Measurements from ENCODE around the gene LEMD2. TPM values are rescaled to one million over a fixed set of nuclear protein-coding genes. Genes with fewer than 3 reads are reported as not detected.
A peak's percentile ranks its signal among the peaks of the same experiment; 100 is the strongest.

Gene LEMD2
- total and polyA plus RNA-seq, 12 donors: 32.4 to 121 (median 60.0) TPM

GRCh38 chr6:33742092-33742491 is 46.8 kb downstream of the LEMD2 start:
- peaks cover 20% of the 10 kb centered on the region for H3K27me3 ChIP-seq
- WGBS, 4 donors: 30 to 62% (median 52%) methylated on average over 4 to 9 of the region's 9 CpGs
- H3K4me1 ChIP-seq (replicated peaks in 1 of 2): peaks cover 0 to 9% of the 10 kb centered on the region in 2 donors
- H3K36me3 ChIP-seq (replicated peaks in 1 of 2): no peaks in the 10 kb centered on the region
- DNase-seq: no peak
- H3K27ac ChIP-seq: no peak overlapping the region
- intact Hi-C loops (cut with DNase I): no loop called here
- no peak for TF ChIP-seq CTCF (IDR thresholded peaks at IDR 0.05)
- TF ChIP-seq POLR2A (IDR thresholded peaks at IDR 0.05): no peak
- no peaks in the 10 kb centered on the region for H3K9me3 ChIP-seq (replicated peaks in 1 of 3)
- H3K4me3 ChIP-seq: no peak overlapping the region

GRCh38 chr6:33740794-33741193 is 48.1 kb downstream of the LEMD2 start:
- no peak overlapping the region for H3K27ac ChIP-seq
- DNase-seq: no peak
- no peaks in the 10 kb centered on the region for H3K36me3 ChIP-seq (replicated peaks in 1 of 2)
- H3K9me3 ChIP-seq (replicated peaks in 1 of 3): no peaks in the 10 kb centered on the region
- peaks cover 20% of the 10 kb centered on the region for H3K27me3 ChIP-seq
- H3K4me3 ChIP-seq: no peak overlapping the region
- intact Hi-C loops (cut with DNase I): no loop called here
- H3K4me1 ChIP-seq (replicated peaks in 1 of 2): peaks cover 0 to 10% of the 10 kb centered on the region in 2 donors
- TF ChIP-seq CTCF (IDR thresholded peaks at IDR 0.05) (no peak), POLR2A (IDR thresholded peaks at IDR 0.05) (no peak)
- 72 to 88% (median 83%) methylated on average over 2 to 5 of the region's 5 CpGs for WGBS, 4 donors

GRCh38 chr6:33740204-33740608 is 48.7 kb downstream of the LEMD2 start:
- 71 to 80% (median 77%) methylated on average over 3 to 6 of the region's 6 CpGs for WGBS, 4 donors
- peak in 1 of 7 donors; percentile 61 for DNase-seq
- Histone ChIP-seq H3K4me1 (replicated peaks in 1 of 2) (peaks cover 0 to 10% of the 10 kb centered on the region in 2 donors), H3K9me3 (replicated peaks in 1 of 3) (no peaks in the 10 kb centered on the region), H3K4me3 (no peak overlapping the region), H3K27ac (no peak overlapping the region), H3K36me3 (replicated peaks in 1 of 2) (no peaks in the 10 kb centered on the region), H3K27me3 (peaks cover 20% of the 10 kb centered on the region)
- intact Hi-C loops (cut with DNase I): no loop called here
- TF ChIP-seq POLR2A (IDR thresholded peaks at IDR 0.05) (no peak), CTCF (IDR thresholded peaks at IDR 0.05) (no peak)

GRCh38 chr6:33739571-33739970 is 49.4 kb downstream of the LEMD2 start:
- Histone ChIP-seq H3K36me3 (replicated peaks in 1 of 2) (no peaks in the 10 kb centered on the region), H3K27me3 (peaks cover 22% of the 10 kb centered on the region), H3K4me3 (no peak overlapping the region), H3K9me3 (replicated peaks in 1 of 3) (no peaks in the 10 kb centered on the region), H3K27ac (no peak overlapping the region), H3K4me1 (replicated peaks in 1 of 2) (peaks cover 0 to 6% of the 10 kb centered on the region in 2 donors)
- TF ChIP-seq CTCF (IDR thresholded peaks at IDR 0.05) (no peak), POLR2A (IDR thresholded peaks at IDR 0.05) (no peak)
- no peak for DNase-seq
- 54 to 91% (median 82%) methylated on average over 3 to 5 of the region's 5 CpGs for WGBS, 4 donors
- intact Hi-C loops (cut with DNase I): no loop called here
